Liver (tissue), 3 donors: ENCODE results near the gene ZNF714.

Experiments used
- ATF3 ChIP-seq: IDR thresholded peaks from 2 replicates; pipeline ENCODE4 v1.6.1; 2016; ENCODE audit warnings: antibody characterized with exemption
- EGR1 ChIP-seq, 2 donors: IDR thresholded peaks; 2 replicates each; pipeline ENCODE4 v1.6.1; 2016 to 2018; ENCODE audit warnings: antibody characterized with exemption in 2 of 2, low read depth in 2 of 2
- GABPA ChIP-seq, 2 donors: IDR thresholded peaks in 1 of 2; conservative IDR thresholded peaks in 1 of 2; 2 replicates each; pipeline ENCODE4 v1.6.1; 2016; ENCODE audit warnings: antibody characterized with exemption in 2 of 2, mild to moderate bottlenecking in 1 of 2, moderate library complexity in 1 of 2
- JUND ChIP-seq, 2 donors: IDR thresholded peaks; 2 replicates each; pipeline ENCODE4 v1.6.1; 2016; ENCODE audit warnings: antibody characterized with exemption in 2 of 2
- MAX ChIP-seq: IDR thresholded peaks from 2 replicates; pipeline ENCODE4 v1.6.1; 2016; ENCODE audit warnings: antibody characterized with exemption
- REST ChIP-seq: IDR thresholded peaks from 2 replicates; pipeline ENCODE4 v1.6.1; 2016; ENCODE audit warnings: antibody characterized with exemption, mild to moderate bottlenecking
- RXRA ChIP-seq, 2 donors: IDR thresholded peaks; 2 replicates each; pipeline ENCODE4 v1.6.1; 2017 to 2018; ENCODE audit warnings: antibody characterized with exemption in 2 of 2, mild to moderate bottlenecking in 1 of 2
- TAF1 ChIP-seq: conservative IDR thresholded peaks from 2 replicates; pipeline ENCODE4 v1.6.1; 2016; ENCODE audit warnings: antibody characterized with exemption, mild to moderate bottlenecking
- TF ChIP-seq, protein P1 (sequence below): fragments of 150-350 bp; IDR thresholded peaks from 2 replicates; pipeline ENCODE4 v1.5.1; 2017; ENCODE audit warnings: improper control_type of control experiment, low read depth, low read length; ENCODE audit not compliant: missing input control
- donor health status: healthy.
- donor health status: healthy.

GRCh38 chr19:21134934-21135366 lies 52.9 kb downstream of the ZNF714 start:
- TF ChIP-seq, protein P1, sequence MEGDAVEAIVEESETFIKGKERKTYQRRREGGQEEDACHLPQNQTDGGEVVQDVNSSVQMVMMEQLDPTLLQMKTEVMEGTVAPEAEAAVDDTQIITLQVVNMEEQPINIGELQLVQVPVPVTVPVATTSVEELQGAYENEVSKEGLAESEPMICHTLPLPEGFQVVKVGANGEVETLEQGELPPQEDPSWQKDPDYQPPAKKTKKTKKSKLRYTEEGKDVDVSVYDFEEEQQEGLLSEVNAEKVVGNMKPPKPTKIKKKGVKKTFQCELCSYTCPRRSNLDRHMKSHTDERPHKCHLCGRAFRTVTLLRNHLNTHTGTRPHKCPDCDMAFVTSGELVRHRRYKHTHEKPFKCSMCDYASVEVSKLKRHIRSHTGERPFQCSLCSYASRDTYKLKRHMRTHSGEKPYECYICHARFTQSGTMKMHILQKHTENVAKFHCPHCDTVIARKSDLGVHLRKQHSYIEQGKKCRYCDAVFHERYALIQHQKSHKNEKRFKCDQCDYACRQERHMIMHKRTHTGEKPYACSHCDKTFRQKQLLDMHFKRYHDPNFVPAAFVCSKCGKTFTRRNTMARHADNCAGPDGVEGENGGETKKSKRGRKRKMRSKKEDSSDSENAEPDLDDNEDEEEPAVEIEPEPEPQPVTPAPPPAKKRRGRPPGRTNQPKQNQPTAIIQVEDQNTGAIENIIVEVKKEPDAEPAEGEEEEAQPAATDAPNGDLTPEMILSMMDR, result no peak
- TF ChIP-seq MAX (no peak), TAF1 (no peak), RXRA (IDR thresholded peaks at IDR 0.05) (no peak), GABPA (IDR thresholded peaks at IDR 0.05 in 1 of 2, conservative IDR thresholded peaks at IDR 0.05 in 1 of 2) (no peak), JUND (IDR thresholded peaks at IDR 0.05) (no peak), EGR1 (IDR thresholded peaks at IDR 0.05; ENCODE audit: low read depth in 2 of 2) (no peak), REST (no peak), ATF3 (no peak)
